NOMO-1 (cell line): ENCODE measurements around the gene TMEM9.
"Not testable (repeated sequence)": the region's sequence is repeated elsewhere in the genome, so short reads cannot be mapped to it uniquely, and the experiment has no call there.

Experiments used
- DNase-seq, 2 experiments: peaks; one replicate each; lab custom pipeline; 2025; ENCODE audit not compliant: unreplicated experiment in 2 of 2; lab: John Stamatoyannopoulos, UW

Gene TMEM9

GRCh38 chr1:201175820-201176500 lies 21.7 kb upstream of the TMEM9 start:
- DNase-seq, result no peak

GRCh38 chr1:201173736-201174135 lies 19.5 kb upstream of the TMEM9 start:
- DNase-seq, result no peak

- DNase-seq, result no peak
Measured at GRCh38 chr1:201172999-201173610, 18.8 kb upstream of the TMEM9 start.

- DNase-seq, result no peak
Measured at GRCh38 chr1:201172326-201172725, 18.1 kb upstream of the TMEM9 start.

- DNase-seq, result peak in 1 of 2 experiments; percentile 16
Measured at GRCh38 chr1:201171063-201172036, 17.1 kb upstream of the TMEM9 start.

- peak; percentile 83 to 88 for DNase-seq
Measured at GRCh38 chr1:201170533-201171062, 16.3 kb upstream of the TMEM9 start.

GRCh38 chr1:201169971-201170532 lies 15.8 kb upstream of the TMEM9 start:
- DNase-seq, result no peak

- no peak for DNase-seq
Measured at GRCh38 chr1:201169203-201169602, 14.9 kb upstream of the TMEM9 start.

GRCh38 chr1:201167041-201167991 lies 13.0 kb upstream of the TMEM9 start:
- DNase-seq, result no peak

GRCh38 chr1:201164645-201165044 lies 10.4 kb upstream of the TMEM9 start:
- DNase-seq, result no peak

GRCh38 chr1:201163707-201164106 lies 9.4 kb upstream of the TMEM9 start:
- no peak for DNase-seq

GRCh38 chr1:201163036-201163435 lies 8.8 kb upstream of the TMEM9 start:
- not testable (repeated sequence) for DNase-seq

- no peak for DNase-seq
Measured at GRCh38 chr1:201157949-201158348, 3.7 kb upstream of the TMEM9 start.

GRCh38 chr1:201156819-201157218 lies 2.5 kb upstream of the TMEM9 start:
- DNase-seq, result no peak

GRCh38 chr1:201156346-201156745 lies 2.1 kb upstream of the TMEM9 start:
- no peak for DNase-seq

- DNase-seq, result no peak
Measured at GRCh38 chr1:201155354-201155753, 1.1 kb upstream of the TMEM9 start.

- DNase-seq, result peak; percentile 63 to 69
Measured at GRCh38 chr1:201153474-201154388, 543 bp downstream of the TMEM9 start.

GRCh38 chr1:201149400-201149799 lies 4.9 kb downstream of the TMEM9 start:
- peak in 1 of 2 experiments; percentile 29 for DNase-seq
